GM12872 (cell line): ENCODE data around the gene RHOV.

Source experiments
- CTCF ChIP-seq: IDR thresholded peaks from 3 replicates; pipeline ENCODE4 v1.5.1; 2011; ENCODE audit warnings: low read depth, mild to moderate bottlenecking, low read length, moderate library complexity; ENCODE audit not compliant: insufficient read depth

Gene RHOV

GRCh38 chr15:40879609-40880008 lies 5.6 kb upstream of the RHOV start:
- no peak for TF ChIP-seq CTCF

GRCh38 chr15:40878785-40879184 lies 4.8 kb upstream of the RHOV start:
- TF ChIP-seq CTCF: no peak

- no peak for TF ChIP-seq CTCF
These were observed 3.7 kb upstream of the RHOV start for GRCh38 chr15:40877694-40878093.

- TF ChIP-seq CTCF: no peak
These were observed 2.1 kb upstream of the RHOV start for GRCh38 chr15:40875991-40876730.

- TF ChIP-seq CTCF: no peak
These were observed 992 bp downstream of the RHOV start for GRCh38 chr15:40872791-40873693.

DNA sequence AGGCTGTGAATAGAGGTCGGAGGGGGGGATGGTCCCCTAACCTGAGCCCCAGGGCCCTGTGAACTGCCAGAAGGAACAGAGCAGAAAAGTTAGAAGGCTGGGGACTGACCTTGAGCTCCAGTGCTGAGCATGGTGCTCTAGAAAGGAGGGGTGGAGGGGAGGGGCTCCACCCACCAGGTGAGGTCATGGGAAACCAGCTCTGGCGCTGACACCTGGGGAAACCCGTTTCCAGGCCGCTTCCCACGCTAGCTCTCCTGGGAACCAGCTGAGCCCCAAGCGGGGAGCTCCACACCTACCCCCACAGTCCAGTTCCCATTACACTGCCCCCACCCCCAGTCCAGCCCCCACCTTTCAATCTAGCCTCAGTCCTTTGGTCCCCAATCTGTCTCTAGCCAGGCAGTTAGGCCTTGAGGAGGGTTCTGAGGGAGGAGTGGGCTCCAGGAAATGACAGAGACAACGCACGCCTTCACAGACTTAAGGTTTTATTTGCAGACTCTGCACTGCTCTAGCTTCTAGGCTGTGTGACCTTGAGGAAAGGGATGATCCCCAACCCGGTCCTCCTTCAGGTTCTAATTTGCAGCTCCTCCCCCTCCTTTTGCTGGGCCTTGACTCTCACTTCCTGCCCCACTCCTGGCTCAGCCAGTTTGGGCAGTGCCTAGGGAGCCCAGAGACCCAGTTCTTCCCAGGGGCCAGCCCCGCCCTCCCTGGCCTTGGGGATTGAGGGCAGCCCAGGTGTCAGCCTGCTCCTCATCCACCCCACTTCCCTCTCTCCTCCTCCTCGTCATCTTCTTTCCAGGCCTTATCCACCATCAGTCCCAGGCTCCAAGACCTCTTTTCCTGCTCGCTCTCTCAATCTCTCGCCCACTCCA lies 2.1 kb downstream of the RHOV start:
- TF ChIP-seq CTCF: no peak

GRCh38 chr15:40870716-40871115 lies 3.3 kb downstream of the RHOV start:
- TF ChIP-seq CTCF: no peak
